Mesenchymal stem cell (in vitro differentiated cells and primary cell): ENCODE data around the gene MAN2B2.
A peak's percentile ranks its signal among the peaks of the same experiment; 100 is the strongest.
"Not testable (repeated sequence)": the region's sequence is repeated elsewhere in the genome, so short reads cannot be mapped to it uniquely, and the experiment has no call there.

ENCODE experiments used
- DNase-seq: peaks from one replicate; pipeline ENCODE4 v3.0.0-alpha.2; 2013
- H2AFZ ChIP-seq: one replicate; pipeline ENCODE4 v1.6.1; 2013; ENCODE audit warnings: low read depth, mild to moderate bottlenecking, control low read depth, inconsistent platforms, low read length, moderate library complexity
- H2AK5ac ChIP-seq: 2 replicates; pipeline ENCODE4 v1.6.1; 2013; ENCODE audit warnings: low read length, moderate library complexity, mild to moderate bottlenecking, inconsistent platforms; ENCODE audit not compliant: severe bottlenecking
- H2BK120ac ChIP-seq: one replicate; pipeline ENCODE4 v1.6.1; 2013; ENCODE audit warnings: low read depth, mild to moderate bottlenecking, inconsistent platforms, low read length, moderate library complexity
- H2BK12ac ChIP-seq, 2 experiments: one replicate each; pipeline ENCODE4 v1.6.1; 2013; ENCODE audit warnings: inconsistent platforms in 2 of 2, low read length in 2 of 2, mild to moderate bottlenecking in 2 of 2, moderate library complexity in 2 of 2, control low read depth in 1 of 2
- H2BK15ac ChIP-seq: one replicate; pipeline ENCODE4 v1.6.1; 2013; ENCODE audit warnings: mild to moderate bottlenecking, low read depth, inconsistent platforms; ENCODE audit not compliant: poor library complexity, severe bottlenecking
- H2BK5ac ChIP-seq: 2 replicates; pipeline ENCODE4 v1.6.1; 2013; ENCODE audit warnings: low read depth, mild to moderate bottlenecking, low read length, control low read depth, inconsistent platforms; ENCODE audit not compliant: poor library complexity, severe bottlenecking
- H3K14ac ChIP-seq, 2 experiments: one replicate each; pipeline ENCODE4 v1.6.1; 2013; ENCODE audit warnings: inconsistent platforms in 2 of 2, low read length in 2 of 2, control low read depth in 1 of 2, mild to moderate bottlenecking in 1 of 2, moderate library complexity in 1 of 2
- H3K18ac ChIP-seq, 2 experiments: one replicate each; pipeline ENCODE4 v1.6.1; 2013; ENCODE audit warnings: inconsistent platforms in 2 of 2, low read length in 2 of 2, control low read depth in 1 of 2, low read depth in 1 of 2, mild to moderate bottlenecking in 1 of 2
- H3K23ac ChIP-seq, 2 experiments: one replicate each; pipeline ENCODE4 v1.6.1; 2013; ENCODE audit warnings: inconsistent platforms in 2 of 2, low read length in 2 of 2, mild to moderate bottlenecking in 2 of 2, moderate library complexity in 2 of 2, control low read depth in 1 of 2
- H3K27ac ChIP-seq: 2 replicates; pipeline ENCODE4 v1.5.1; 2013; ENCODE audit warnings: mild to moderate bottlenecking, moderate library complexity, low read length, control low read depth, inconsistent platforms; ENCODE audit not compliant: poor library complexity, severe bottlenecking
- H3K27me3 ChIP-seq, 2 experiments: 2 replicates each; pipeline versions ENCODE4 v1.6.1 to v1.7.0; 2013; ENCODE audit warnings: low read length in 2 of 2, mild to moderate bottlenecking in 2 of 2, moderate library complexity in 2 of 2, control low read depth in 1 of 2, inconsistent platforms in 1 of 2; ENCODE audit not compliant: control insufficient read depth in 1 of 2, insufficient read depth in 1 of 2
- H3K36me3 ChIP-seq, 2 experiments: 2 replicates each; pipeline versions ENCODE4 v1.6.1 to v1.7.0; 2013; ENCODE audit warnings: low read length in 2 of 2, control low read depth in 1 of 2, inconsistent platforms in 1 of 2, low read depth in 1 of 2, mild to moderate bottlenecking in 1 of 2; ENCODE audit not compliant: insufficient read depth in 2 of 2, control insufficient read depth in 1 of 2
- H3K4ac ChIP-seq, 2 experiments: one replicate each; pipeline ENCODE4 v1.6.1; 2013; ENCODE audit warnings: inconsistent platforms in 2 of 2, low read length in 2 of 2, mild to moderate bottlenecking in 2 of 2, moderate library complexity in 2 of 2, control low read depth in 1 of 2, low read depth in 1 of 2
- H3K4me1 ChIP-seq: 2 replicates; pipeline ENCODE4 v1.6.1; 2013; ENCODE audit warnings: low read depth, low read length, control low read depth; ENCODE audit not compliant: control insufficient read depth, insufficient read depth
- H3K4me2 ChIP-seq: 2 replicates; pipeline ENCODE4 v1.6.1; 2013; ENCODE audit warnings: low read length, mild to moderate bottlenecking, inconsistent platforms; ENCODE audit not compliant: poor library complexity, severe bottlenecking
- H3K4me3 ChIP-seq, 2 experiments: 2 replicates each; pipeline versions ENCODE4 v1.5.1 to v1.7.0; 2013; ENCODE audit warnings: low read length in 2 of 2, mild to moderate bottlenecking in 2 of 2, control low read depth in 1 of 2, low read depth in 1 of 2; ENCODE audit not compliant: insufficient read depth in 1 of 2
- H3K79me1 ChIP-seq: replicated peaks from 2 replicates; pipeline ENCODE4 v1.6.1; 2013; ENCODE audit warnings: mild to moderate bottlenecking, control low read depth, low read length, inconsistent platforms; ENCODE audit not compliant: poor library complexity, severe bottlenecking
- H3K9ac ChIP-seq: 2 replicates; pipeline ENCODE4 v1.7.0; 2013; ENCODE audit warnings: mild to moderate bottlenecking, low read length, moderate library complexity
- H3K9me3 ChIP-seq: 2 replicates; pipeline ENCODE4 v1.7.0; 2013; ENCODE audit warnings: mild to moderate bottlenecking, low read length; ENCODE audit not compliant: control insufficient read depth
- H4K8ac ChIP-seq: one replicate; pipeline ENCODE4 v1.6.1; 2013; ENCODE audit warnings: inconsistent platforms, mild to moderate bottlenecking, low read length, moderate library complexity
- H4K91ac ChIP-seq: one replicate; pipeline ENCODE4 v1.6.1; 2013; ENCODE audit warnings: mild to moderate bottlenecking, low read length, inconsistent platforms
- WGBS: methylation state at CpG from one replicate; pipeline ENCODE4 v1.1.7; 2013; ENCODE audit warnings: mixed read lengths; 5-methylcytosine and 5-hydroxymethylcytosine counted together

Gene MAN2B2

DNA sequence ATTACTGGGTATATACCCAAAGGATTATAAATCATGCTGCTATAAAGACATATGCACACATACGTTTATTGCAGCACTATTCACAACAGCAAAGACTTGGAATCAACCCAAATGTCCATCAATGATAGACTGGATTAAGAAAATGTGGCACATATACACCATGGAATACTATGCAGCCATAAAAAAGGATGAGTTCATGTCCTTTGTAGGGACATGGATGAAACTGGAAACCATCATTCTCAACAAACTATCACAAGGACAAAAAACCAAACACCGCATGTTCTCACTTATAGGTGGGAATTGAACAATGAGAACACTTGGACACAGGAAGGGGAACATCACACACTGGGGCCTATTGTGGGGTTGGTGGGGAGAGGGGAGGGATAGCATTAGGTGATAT, 80.3 kb downstream of the MAN2B2 start:
- not testable (repeated sequence) for H3K23ac ChIP-seq, H2BK15ac ChIP-seq, H2BK12ac ChIP-seq, H3K79me1 ChIP-seq, H2BK120ac ChIP-seq, H3K18ac ChIP-seq, H3K4me1 ChIP-seq, H2AK5ac ChIP-seq, H3K27me3 ChIP-seq, H3K4me2 ChIP-seq, H3K27ac ChIP-seq, H4K91ac ChIP-seq, H4K8ac ChIP-seq, H2BK5ac ChIP-seq, H2AFZ ChIP-seq, H3K9me3 ChIP-seq, H3K9ac ChIP-seq, H3K36me3 ChIP-seq, H3K14ac ChIP-seq, H3K4me3 ChIP-seq, H3K4ac ChIP-seq, DNase-seq
- no CpG with 5 or more reads among the region's 2 CpGs for WGBS

DNA sequence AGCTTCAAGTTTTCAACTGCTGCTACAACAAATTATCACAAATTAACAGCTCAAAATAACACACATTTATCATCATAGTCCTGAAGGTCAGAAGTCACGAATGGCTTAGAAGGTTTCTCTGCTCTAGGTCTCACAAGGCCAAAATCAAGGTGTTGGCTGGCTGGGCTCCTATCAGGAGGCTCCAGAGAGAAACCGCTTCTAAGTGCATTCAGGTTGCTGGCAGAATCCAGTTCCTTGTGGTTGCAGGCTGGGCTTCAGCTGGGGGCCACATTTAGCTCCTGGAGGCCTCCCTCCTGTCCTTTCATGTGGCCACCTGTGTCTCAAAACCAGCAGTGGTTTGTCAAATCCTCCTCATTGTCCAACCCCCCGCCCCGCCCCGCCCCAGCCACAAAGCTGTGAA, 80.9 kb downstream of the MAN2B2 start:
- Histone ChIP-seq H3K27ac (no peak overlapping the region), H3K18ac (no peak overlapping the region), H3K36me3 (peaks cover 0 to 3% of the 10 kb centered on the region in 2 experiments), H2AFZ (no peak overlapping the region), H3K9ac (no peak overlapping the region), H2BK5ac (no peak overlapping the region), H2BK12ac (no peak overlapping the region), H3K14ac (no peak overlapping the region), H3K23ac (no peak overlapping the region), H3K9me3 (no peaks in the 10 kb centered on the region), H3K4ac (no peak overlapping the region), H4K91ac (no peak overlapping the region), H2BK120ac (no peak overlapping the region), H3K79me1 (no peaks in the 10 kb centered on the region), H3K4me3 (no peak overlapping the region), H3K4me1 (peaks cover 5% of the 10 kb centered on the region), H2AK5ac (no peak overlapping the region), H3K27me3 (no peaks in the 10 kb centered on the region), H2BK15ac (no peak overlapping the region), H3K4me2 (no peak overlapping the region), H4K8ac (no peak overlapping the region)
- no peak for DNase-seq
- WGBS, result 86% methylated on average over 5 of the region's 5 CpGs

DNA sequence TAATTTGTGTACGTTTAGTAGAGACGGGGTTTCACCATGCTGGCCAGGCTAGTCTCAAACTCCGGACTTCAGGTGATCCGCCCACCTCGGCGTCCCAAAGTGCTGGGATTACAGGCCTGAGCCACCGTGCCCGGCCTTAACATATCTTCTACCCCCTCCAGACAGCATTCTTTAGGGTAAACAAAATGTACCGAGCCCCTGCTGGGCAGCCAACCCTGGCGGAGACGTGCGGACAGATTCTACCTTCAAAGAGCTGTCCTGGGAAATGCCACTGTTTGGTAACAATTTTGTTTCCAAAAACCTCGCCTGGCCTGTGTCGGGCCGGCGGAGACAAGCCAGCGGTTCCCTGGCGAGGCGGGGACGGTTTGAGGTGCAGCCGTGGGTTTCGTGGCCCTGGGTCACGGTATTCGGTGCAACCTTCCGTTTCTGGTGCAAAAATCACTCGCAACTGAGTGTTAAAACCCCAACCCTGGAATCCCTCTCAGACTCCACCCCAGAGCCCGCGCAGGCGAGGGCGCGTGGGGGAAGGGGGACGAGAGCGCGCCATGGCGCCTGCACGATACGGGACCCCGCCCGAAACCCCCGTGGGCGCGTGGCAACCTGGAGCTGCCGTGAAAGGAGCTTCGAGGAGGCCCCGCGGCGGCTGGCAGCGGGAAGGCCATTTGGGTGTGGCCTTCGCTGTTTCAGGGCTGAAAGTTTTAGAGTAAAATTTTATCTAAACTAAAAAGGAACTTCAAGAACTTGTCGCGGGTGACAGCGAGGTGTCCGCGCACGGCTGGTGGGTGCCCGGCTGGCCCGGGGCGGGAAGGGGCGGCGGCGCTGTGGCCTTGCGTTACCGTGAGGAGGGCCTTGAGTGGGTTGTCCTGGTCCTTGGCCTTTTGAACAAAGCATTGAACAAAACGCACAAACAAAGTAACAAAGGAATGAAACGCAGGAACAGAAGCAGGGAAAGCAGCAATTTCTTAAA, 82.5 kb downstream of the MAN2B2 start:
- no peak overlapping the region for H2AFZ ChIP-seq
- no peak for DNase-seq
- H2BK120ac ChIP-seq, result no peak overlapping the region
- peak overlapping the region in 1 of 2 experiments; percentile 74 for H3K4me3 ChIP-seq
- no peak overlapping the region for H4K8ac ChIP-seq
- H3K9ac ChIP-seq, result no peak overlapping the region
- no peak overlapping the region for H2BK12ac ChIP-seq
- H2BK15ac ChIP-seq, result no peak overlapping the region
- H3K79me1 ChIP-seq, result no peaks in the 10 kb centered on the region
- no peak overlapping the region for H3K14ac ChIP-seq
- peaks cover 0 to 3% of the 10 kb centered on the region in 2 experiments for H3K36me3 ChIP-seq
- no peaks in the 10 kb centered on the region for H3K9me3 ChIP-seq
- no peak overlapping the region for H3K4ac ChIP-seq
- H3K27ac ChIP-seq, result no peak overlapping the region
- no peak overlapping the region for H4K91ac ChIP-seq
- 97% methylated on average over 64 of the region's 65 CpGs for WGBS
- H3K23ac ChIP-seq, result no peak overlapping the region
- H3K18ac ChIP-seq, result no peak overlapping the region
- peaks cover 5% of the 10 kb centered on the region for H3K4me1 ChIP-seq
- no peak overlapping the region for H2AK5ac ChIP-seq
- H3K4me2 ChIP-seq, result no peak overlapping the region
- no peaks in the 10 kb centered on the region for H3K27me3 ChIP-seq
- peak overlapping the region; percentile 67 for H2BK5ac ChIP-seq

DNA sequence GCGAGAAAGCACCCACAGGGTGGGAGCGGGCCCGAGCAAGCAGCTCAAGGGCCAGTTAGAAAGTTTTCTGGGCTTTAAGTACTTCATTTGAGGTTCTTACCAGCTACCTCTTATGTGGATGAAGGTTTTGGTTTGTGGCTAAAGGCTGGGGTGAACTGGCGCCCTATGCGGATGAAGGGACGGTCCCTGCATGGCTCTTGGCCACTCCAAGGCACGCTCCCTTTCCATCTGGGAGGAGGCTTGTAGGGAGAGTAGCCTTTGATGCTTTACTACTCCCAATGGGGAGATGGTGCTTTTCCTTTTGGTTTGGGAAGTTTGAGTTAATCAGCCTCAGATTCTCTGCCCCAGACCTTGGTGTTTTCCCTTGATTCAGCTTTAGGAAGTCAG, 83.2 kb downstream of the MAN2B2 start:
- peaks cover 5% of the 10 kb centered on the region for H3K4me1 ChIP-seq
- peak overlapping the region in 1 of 2 experiments; percentile 48 for H3K18ac ChIP-seq
- peak overlapping the region; percentile 64 for H2BK120ac ChIP-seq
- DNase-seq, result no peak
- no peak overlapping the region for H3K4me2 ChIP-seq
- peaks cover 0 to 4% of the 10 kb centered on the region in 2 experiments for H3K27me3 ChIP-seq
- H4K91ac ChIP-seq, result no peak overlapping the region
- no peak overlapping the region for H4K8ac ChIP-seq
- H3K4ac ChIP-seq, result peak overlapping the region in 1 of 2 experiments; percentile 54
- H2BK5ac ChIP-seq, result no peak overlapping the region
- H3K14ac ChIP-seq, result no peak overlapping the region
- 96% methylated on average over 7 of the region's 7 CpGs for WGBS
- H3K23ac ChIP-seq, result no peak overlapping the region
- H2BK12ac ChIP-seq, result no peak overlapping the region
- peak overlapping the region in 1 of 2 experiments; percentile 74 for H3K4me3 ChIP-seq
- no peaks in the 10 kb centered on the region for H3K9me3 ChIP-seq
- H3K79me1 ChIP-seq, result no peaks in the 10 kb centered on the region
- H2BK15ac ChIP-seq, result no peak overlapping the region
- peak overlapping the region; percentile 72 for H3K9ac ChIP-seq
- no peak overlapping the region for H2AFZ ChIP-seq
- no peak overlapping the region for H2AK5ac ChIP-seq
- H3K36me3 ChIP-seq, result peaks cover 0 to 3% of the 10 kb centered on the region in 2 experiments
- no peak overlapping the region for H3K27ac ChIP-seq
